ENCODE results near the gene CSTPP1.

The CSTPP1 gene

GRCh38 chr11:47163898-47164297, 227.3 kb downstream of the CSTPP1 start:
- Mint-ChIP-seq H3K27ac (peak overlapping the region in 1 of 2 donors; percentile 63), H3K4me3 (no peak overlapping the region), H3K27me3 (no peaks in the 10 kb centered on the region), H3K9me3 (no peaks in the 10 kb centered on the region), H3K4me1 (peaks cover 7% of the 10 kb centered on the region)
- no peak for DNase-seq
- ATAC-seq, result no peak

- peak overlapping the region in 1 of 2 donors; percentile 63 for H3K27ac Mint-ChIP-seq
- no peak overlapping the region for H3K4me3 Mint-ChIP-seq
- DNase-seq, result no peak
- H3K9me3 Mint-ChIP-seq, result no peaks in the 10 kb centered on the region
- ATAC-seq, result no peak
- peaks cover 7% of the 10 kb centered on the region for H3K4me1 Mint-ChIP-seq
- H3K27me3 Mint-ChIP-seq, result no peaks in the 10 kb centered on the region
Measured at GRCh38 chr11:47164321-47164720, 227.8 kb downstream of the CSTPP1 start.

GRCh38 chr11:47165253-47165840, 228.8 kb downstream of the CSTPP1 start:
- Mint-ChIP-seq H3K27ac (peak overlapping the region in 1 of 2 donors; percentile 59), H3K4me1 (peaks cover 7% of the 10 kb centered on the region), H3K9me3 (no peaks in the 10 kb centered on the region), H3K27me3 (no peaks in the 10 kb centered on the region), H3K4me3 (no peak overlapping the region)
- ATAC-seq, result no peak
- DNase-seq, result no peak

GRCh38 chr11:47166368-47166767, 229.8 kb downstream of the CSTPP1 start:
- ATAC-seq, result no peak
- no peak overlapping the region for H3K4me3 Mint-ChIP-seq
- H3K27ac Mint-ChIP-seq, result peak overlapping the region in 1 of 2 donors; percentile 65
- no peaks in the 10 kb centered on the region for H3K9me3 Mint-ChIP-seq
- H3K4me1 Mint-ChIP-seq, result peaks cover 14% of the 10 kb centered on the region
- no peak for DNase-seq
- no peaks in the 10 kb centered on the region for H3K27me3 Mint-ChIP-seq

- Mint-ChIP-seq H3K27ac (peak overlapping the region in 1 of 2 donors; percentile 84), H3K4me3 (no peak overlapping the region), H3K27me3 (no peaks in the 10 kb centered on the region), H3K4me1 (peaks cover 47% of the 10 kb centered on the region), H3K9me3 (no peaks in the 10 kb centered on the region)
- ATAC-seq, result no peak
- DNase-seq, result no peak
Measured at GRCh38 chr11:47171061-47171838, 234.7 kb downstream of the CSTPP1 start.

- ATAC-seq, result no peak
- Mint-ChIP-seq H3K27ac (peak overlapping the region in 1 of 2 donors; percentile 84), H3K4me1 (peaks cover 47% of the 10 kb centered on the region), H3K4me3 (no peak overlapping the region), H3K9me3 (no peaks in the 10 kb centered on the region), H3K27me3 (no peaks in the 10 kb centered on the region)
- DNase-seq, result no peak
Measured at GRCh38 chr11:47171856-47172255, 235.3 kb downstream of the CSTPP1 start.

- ATAC-seq, result no peak
- Mint-ChIP-seq H3K27ac (peak overlapping the region; percentile 16 to 74), H3K4me1 (peaks cover 57% of the 10 kb centered on the region), H3K27me3 (no peaks in the 10 kb centered on the region), H3K9me3 (no peaks in the 10 kb centered on the region), H3K4me3 (no peak overlapping the region)
- no peak for DNase-seq
Measured at GRCh38 chr11:47172740-47173336, 236.3 kb downstream of the CSTPP1 start.

GRCh38 chr11:47175746-47176327, 239.3 kb downstream of the CSTPP1 start:
- Mint-ChIP-seq H3K27me3 (no peaks in the 10 kb centered on the region), H3K9me3 (no peaks in the 10 kb centered on the region), H3K4me1 (peaks cover 67% of the 10 kb centered on the region), H3K27ac (peak overlapping the region; percentile 100), H3K4me3 (peak overlapping the region; percentile 94 to 99)
- ATAC-seq (no peak), DNase-seq (no peak)

- Mint-ChIP-seq H3K27ac (peak within 1 kb of the TSS; percentile 100), H3K4me3 (peak within 1 kb of the TSS; percentile 94 to 99), H3K27me3 (no peaks in the 10 kb centered on the region), H3K9me3 (no peaks in the 10 kb centered on the region), H3K4me1 (peaks cover 60% of the 10 kb centered on the region)
- DNase-seq (peak; percentile 97), ATAC-seq (peak; percentile 95)
Measured at GRCh38 chr11:47176328-47177228, 240.0 kb downstream of the CSTPP1 start, which contains the start of gene ARFGAP2. Gene ARFGAP2, minus strand, starts transcription at chr11:47176879. Its CDS starts 26 bp downstream, at chr11:47176853.

GRCh38 chr11:47177229-47177845, 240.8 kb downstream of the CSTPP1 start:
- Mint-ChIP-seq H3K27me3 (no peaks in the 10 kb centered on the region), H3K9me3 (no peaks in the 10 kb centered on the region), H3K4me3 (peak overlapping the region; percentile 94 to 99), H3K4me1 (peaks cover 53% of the 10 kb centered on the region), H3K27ac (peak overlapping the region; percentile 99 to 100)
- DNase-seq (peak; percentile 75 to 87), ATAC-seq (peak; percentile 82)

- Mint-ChIP-seq H3K27me3 (no peaks in the 10 kb centered on the region), H3K9me3 (no peaks in the 10 kb centered on the region), H3K4me3 (peak overlapping the region; percentile 94 to 99), H3K27ac (peak overlapping the region; percentile 99 to 100), H3K4me1 (peaks cover 48% of the 10 kb centered on the region)
- DNase-seq, result peak in 1 of 2 donors; percentile 15
- no peak for ATAC-seq
Measured at GRCh38 chr11:47177846-47178245, 241.3 kb downstream of the CSTPP1 start.

- Mint-ChIP-seq H3K4me3 (no peak overlapping the region), H3K9me3 (no peaks in the 10 kb centered on the region), H3K27ac (peak overlapping the region in 1 of 2 donors; percentile 48), H3K27me3 (peaks cover 1% of the 10 kb centered on the region), H3K4me1 (peaks cover 43% of the 10 kb centered on the region)
- DNase-seq, result no peak
- ATAC-seq, result no peak
Measured at GRCh38 chr11:47178316-47178715, 241.8 kb downstream of the CSTPP1 start.

GRCh38 chr11:47178737-47179654, 242.4 kb downstream of the CSTPP1 start:
- Mint-ChIP-seq H3K9me3 (no peaks in the 10 kb centered on the region), H3K27ac (peak overlapping the region in 1 of 2 donors; percentile 71), H3K27me3 (peaks cover 8% of the 10 kb centered on the region), H3K4me3 (no peak overlapping the region), H3K4me1 (peaks cover 37% of the 10 kb centered on the region)
- DNase-seq, result no peak
- ATAC-seq, result no peak

- Mint-ChIP-seq H3K27me3 (peaks cover 14% of the 10 kb centered on the region), H3K27ac (peak overlapping the region in 1 of 2 donors; percentile 15), H3K4me1 (peaks cover 37% of the 10 kb centered on the region), H3K4me3 (no peak overlapping the region), H3K9me3 (no peaks in the 10 kb centered on the region)
- ATAC-seq (peak; percentile 18), DNase-seq (peak; percentile 46 to 54)
Measured at GRCh38 chr11:47179655-47179991, 243.1 kb downstream of the CSTPP1 start.

All from stimulated activated naive CD8-positive, alpha-beta T cell treated with anti-CD3 and anti-CD28 coated beads, Interleukin-15, amount 100 ng/mL, for 72 hours (primary cell).